ENCODE measurements around the gene LRRN3. TPM values are rescaled to one million over a fixed set of nuclear protein-coding genes. Genes with fewer than 3 reads are reported as not detected.

LRRN3 gene
- total RNA-seq, 1 experiment from 2014 or later, result 0.69 TPM

DNA sequence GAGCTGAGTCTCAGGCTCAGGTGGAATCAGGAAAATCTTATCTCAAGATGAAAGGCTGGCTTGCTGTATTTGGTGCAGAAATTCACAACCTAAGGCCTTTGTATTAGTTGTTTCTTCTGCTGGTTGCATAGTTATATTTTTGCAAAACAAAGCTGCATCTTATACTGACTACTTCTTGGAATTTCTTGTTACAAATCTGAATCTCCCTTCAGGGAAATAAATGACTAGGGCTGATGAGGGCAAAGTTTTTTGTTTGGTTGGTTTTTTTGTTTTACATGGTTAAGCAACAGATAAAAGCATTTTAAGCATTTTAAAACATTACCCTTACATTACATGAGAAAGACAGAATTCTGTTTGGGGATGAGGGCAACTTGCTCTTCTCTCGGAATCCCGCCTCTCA lies 13.9 kb upstream of the LRRN3 start:
- DNase-seq (ENCODE audit: low read depth), result no peak

DNA sequence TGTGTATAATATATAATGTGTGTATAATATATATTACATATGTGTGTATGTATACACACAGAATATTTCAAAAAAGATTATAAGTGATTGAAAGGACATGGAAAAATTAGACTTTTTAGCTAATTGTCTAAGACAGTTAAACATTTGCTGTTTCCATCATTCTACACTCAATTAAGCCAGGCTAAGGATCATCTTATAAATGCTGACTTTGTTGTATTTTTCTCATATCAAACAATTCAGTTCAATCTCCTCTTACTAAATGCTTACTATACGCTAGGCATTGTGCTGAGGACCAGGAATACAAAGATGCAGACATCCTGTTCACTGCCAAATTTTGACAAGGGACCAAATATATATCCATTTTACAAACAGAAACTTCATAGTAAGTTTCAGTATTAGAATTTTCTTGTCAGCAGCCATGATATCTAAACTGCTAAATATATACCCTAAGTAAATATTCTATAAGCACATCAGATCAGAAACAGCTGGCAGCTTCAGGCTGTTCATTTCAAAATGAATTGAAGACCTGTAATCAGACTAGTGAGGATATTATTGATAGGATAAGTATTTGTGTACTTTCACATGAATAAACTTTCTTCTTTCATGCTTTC lies 10.3 kb upstream of the LRRN3 start:
- no peak for DNase-seq (ENCODE audit: low read depth)

- DNase-seq (ENCODE audit: low read depth), result no peak
Observed at GRCh38 chr7:111081546-111082267, 9.2 kb upstream of the LRRN3 start.

DNA sequence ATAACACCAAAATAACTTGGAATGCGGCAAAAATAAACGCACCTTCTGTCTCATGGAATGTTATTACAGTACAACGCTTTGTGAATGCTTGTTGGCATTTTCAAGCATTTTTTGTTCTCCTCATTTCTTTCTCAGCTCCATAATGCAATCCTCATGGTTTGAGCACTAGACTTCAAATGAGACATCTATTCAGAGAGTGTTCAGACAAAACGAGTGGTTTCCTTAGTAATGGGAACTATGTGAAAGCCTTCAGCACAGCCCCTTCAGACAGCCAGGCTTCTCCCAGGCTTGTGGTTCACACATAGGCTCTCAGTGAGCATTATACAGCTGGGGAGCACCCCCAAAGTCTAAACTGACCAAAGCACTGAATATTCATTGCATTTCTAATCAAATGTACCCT lies 8.6 kb upstream of the LRRN3 start:
- no peak for DNase-seq (ENCODE audit: low read depth)

GRCh38 chr7:111083413-111083812 lies 7.5 kb upstream of the LRRN3 start:
- DNase-seq (ENCODE audit: low read depth), result no peak

DNA sequence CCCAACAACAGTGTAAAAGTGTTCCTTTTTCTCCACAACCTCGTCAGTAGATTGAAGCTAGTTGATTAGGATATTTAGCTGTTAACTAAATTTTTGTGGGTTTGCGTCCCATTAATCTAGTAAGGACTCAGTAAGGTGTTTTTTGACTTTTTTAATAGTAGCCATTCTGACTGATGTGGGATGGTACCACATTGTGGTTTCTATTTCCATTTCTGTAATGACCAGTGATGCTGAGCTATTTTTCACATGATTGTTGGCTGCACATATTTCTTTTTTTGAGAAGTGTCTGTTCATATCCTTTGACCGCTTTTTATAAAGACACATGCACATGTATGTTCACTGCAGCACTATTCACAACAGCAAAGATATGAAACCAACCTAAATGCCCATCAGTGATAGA lies 5.6 kb upstream of the LRRN3 start:
- no peak for DNase-seq (ENCODE audit: low read depth)

DNA sequence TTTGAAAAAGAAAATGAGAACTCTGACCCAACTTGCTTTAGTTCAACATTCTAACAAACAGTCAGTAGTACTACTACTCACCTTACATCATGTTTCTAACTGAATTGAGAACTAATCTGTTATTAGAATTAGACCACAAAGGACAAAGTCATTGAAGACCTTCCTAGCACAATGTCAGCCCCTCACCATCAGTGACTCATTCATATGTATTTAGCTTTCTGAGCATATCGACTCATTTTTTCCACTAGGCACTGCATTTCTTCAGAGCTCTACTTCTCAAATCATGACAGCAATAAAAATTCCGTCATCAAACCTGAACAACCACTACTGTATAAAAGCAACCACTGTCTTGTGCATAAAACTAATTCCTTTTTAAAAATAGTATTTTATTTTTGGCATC lies 4.4 kb upstream of the LRRN3 start:
- no peak for DNase-seq (ENCODE audit: low read depth)

DNA sequence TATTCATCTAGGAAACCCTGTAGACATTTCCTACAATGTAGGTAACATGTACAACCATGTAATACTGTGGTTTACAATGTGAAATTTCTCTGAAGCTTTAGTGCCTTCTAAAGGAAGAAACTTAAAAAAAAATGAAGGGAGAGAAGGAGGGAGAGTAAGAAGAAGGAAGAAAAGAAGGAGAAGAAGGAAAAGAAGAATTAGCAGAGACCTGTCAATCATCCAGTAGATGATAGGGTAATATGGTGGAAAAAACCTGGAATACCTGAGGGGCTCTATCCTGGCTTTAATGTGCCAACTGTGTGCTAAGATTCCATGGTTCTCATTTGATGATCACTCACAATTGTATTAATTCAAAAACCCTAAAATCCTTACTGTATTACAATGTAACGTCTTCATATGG lies 2.6 kb upstream of the LRRN3 start:
- DNase-seq (ENCODE audit: low read depth), result no peak

DNA sequence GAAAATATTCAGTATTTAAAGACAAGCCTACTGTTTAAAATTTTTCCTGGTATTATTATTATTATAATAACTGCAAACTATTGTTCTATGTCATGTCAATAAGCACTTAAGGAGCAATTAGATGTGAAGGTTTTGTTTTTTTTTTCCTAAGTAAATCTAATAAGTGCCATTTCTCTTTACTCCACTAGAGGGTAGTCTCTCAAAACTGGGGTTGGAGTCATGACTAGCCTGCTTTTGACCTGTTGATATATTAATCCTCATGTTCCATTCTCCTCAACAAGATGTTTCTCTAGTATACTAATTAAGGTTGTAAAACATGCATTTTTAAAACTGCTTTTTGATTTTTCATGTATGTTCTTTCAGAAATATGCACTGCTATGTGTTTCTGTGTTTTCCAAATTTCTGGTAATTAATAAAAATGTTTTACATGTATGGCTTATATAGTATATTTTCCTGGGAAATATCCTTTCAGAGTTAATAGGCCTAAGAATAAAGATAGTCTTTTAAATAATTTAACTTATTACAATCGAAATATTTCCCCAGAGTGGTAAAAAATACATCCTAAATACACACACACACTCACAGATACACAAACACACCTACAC lies 1.0 kb upstream of the LRRN3 start:
- DNase-seq (ENCODE audit: low read depth), result peak; percentile 56

DNA sequence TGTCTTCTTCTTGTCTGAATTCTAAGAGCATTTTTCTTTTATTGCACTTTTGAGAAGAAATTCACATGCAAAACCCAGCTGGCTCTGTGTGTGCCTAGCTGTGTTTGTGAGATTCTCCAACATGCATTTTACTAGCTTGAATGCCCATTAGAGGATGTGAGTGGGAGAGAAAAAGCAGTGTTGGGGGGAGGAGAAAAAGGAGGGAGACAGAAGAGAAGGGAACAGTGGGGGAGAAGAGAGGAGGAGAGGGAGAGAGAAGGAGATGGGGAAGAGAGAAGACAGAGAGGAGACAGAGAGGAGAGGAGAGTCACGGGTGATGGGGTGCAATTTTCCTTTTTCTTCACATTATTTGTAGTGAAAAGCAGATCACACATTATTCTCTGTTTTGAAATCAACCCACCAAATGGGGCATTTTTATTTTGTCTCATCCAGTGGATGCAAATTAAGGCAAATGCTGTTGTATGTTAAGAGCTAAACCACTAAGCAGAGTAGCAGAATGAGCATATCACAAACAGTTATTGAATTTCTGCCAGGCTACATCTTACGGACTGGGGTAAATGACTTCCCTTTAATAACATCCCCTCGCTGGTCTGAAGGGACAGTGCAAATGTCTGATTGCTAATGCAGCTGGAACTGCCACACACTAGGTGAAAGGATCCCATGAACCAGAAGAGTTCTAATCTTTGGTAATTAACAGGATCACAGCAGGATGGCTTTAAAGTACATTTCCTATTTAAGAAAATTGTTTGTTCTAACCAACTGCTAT lies 849 bp downstream of the LRRN3 start:
- no peak for DNase-seq (ENCODE audit: low read depth)

DNA sequence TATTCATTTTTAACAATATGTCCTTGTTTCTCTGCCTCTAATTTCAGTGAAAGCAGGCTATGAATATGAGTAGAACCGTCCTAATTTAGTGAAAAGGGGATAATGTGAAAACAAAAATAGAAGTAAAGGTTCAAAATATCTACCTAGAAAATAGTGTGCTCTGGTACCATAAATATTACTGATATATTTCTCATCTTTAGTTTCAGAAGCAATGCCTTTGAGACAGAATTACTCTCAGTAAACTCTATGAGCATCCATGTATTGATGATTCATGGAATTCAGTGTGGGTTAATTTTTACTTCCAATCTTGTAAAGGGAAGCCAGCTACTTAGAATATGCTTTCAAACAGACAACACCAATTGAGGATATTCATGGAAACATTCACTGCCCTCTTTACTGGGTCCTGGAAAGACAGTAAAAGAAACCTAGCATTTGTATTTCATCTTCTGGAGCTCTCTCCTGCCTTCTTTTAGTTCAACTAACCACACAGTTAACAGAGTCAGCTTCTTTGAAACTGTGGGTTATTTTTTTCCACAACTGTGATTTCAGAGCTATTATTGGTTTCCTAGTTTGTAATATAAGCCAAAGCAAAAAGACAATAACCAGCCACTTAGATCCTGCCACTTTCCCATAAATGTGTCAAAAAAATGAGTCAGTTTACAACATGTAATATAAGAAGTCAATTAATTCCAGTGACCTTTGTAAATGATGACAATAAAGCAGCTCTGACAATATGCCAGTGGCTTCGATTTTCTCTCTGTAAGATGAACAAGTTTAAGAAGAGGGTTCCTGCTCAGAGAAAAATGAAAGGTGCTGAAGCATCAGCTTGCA lies 1.7 kb downstream of the LRRN3 start:
- DNase-seq (ENCODE audit: low read depth), result no peak

GRCh38 chr7:111093496-111093895 lies 2.6 kb downstream of the LRRN3 start:
- no peak for DNase-seq (ENCODE audit: low read depth)

GRCh38 chr7:111094419-111094818 lies 3.5 kb downstream of the LRRN3 start:
- DNase-seq (ENCODE audit: low read depth), result no peak

DNA sequence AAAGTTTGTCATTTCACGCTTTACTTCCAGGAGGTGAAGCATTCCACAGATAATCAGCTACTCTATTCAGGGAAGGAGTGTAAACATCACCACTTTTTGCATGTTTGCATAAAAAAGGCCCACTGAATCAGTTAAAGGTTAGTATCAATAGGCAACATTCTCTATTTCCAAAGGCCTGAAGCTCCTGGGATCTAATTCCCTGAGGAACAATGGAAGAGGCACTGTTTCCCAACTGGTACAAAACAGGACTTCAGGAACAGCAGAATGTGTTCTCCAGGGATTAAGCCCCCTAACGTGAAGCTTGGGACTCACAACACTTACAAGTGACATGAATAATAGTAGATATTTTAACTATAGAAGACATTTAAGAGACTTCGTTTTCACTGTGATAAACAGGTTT lies 6.1 kb downstream of the LRRN3 start:
- DNase-seq (ENCODE audit: low read depth), result no peak

GRCh38 chr7:111098011-111098925 lies 7.3 kb downstream of the LRRN3 start:
- peak; percentile 27 for DNase-seq (ENCODE audit: low read depth)

GRCh38 chr7:111098926-111099250 lies 8.0 kb downstream of the LRRN3 start:
- no peak for DNase-seq (ENCODE audit: low read depth)

- DNase-seq (ENCODE audit: low read depth), result no peak
Observed at GRCh38 chr7:111101856-111102646, 11.1 kb downstream of the LRRN3 start.

GRCh38 chr7:111103136-111103535 lies 12.2 kb downstream of the LRRN3 start:
- no peak for DNase-seq (ENCODE audit: low read depth)

- DNase-seq (ENCODE audit: low read depth), result no peak
Observed at GRCh38 chr7:111103678-111104274, 12.8 kb downstream of the LRRN3 start.

All from LHCN-M2 (cell line).